H9 (cell line): ENCODE data around the gene NUBP1. TPM values are rescaled to one million over a fixed set of nuclear protein-coding genes. Genes with fewer than 3 reads are reported as not detected.

Experiments
- DNase-seq: peaks from one replicate; pipeline ENCODE4 v3.0.0-alpha.2; 2017
- H2AFZ ChIP-seq: one replicate; pipeline ENCODE4 v1.6.1; 2013; ENCODE audit warnings: mild to moderate bottlenecking, low read length, control low read depth, moderate library complexity
- H2AK5ac ChIP-seq: 2 replicates; pipeline ENCODE4 v1.6.1; 2013; ENCODE audit warnings: low read length, control low read depth, mixed read lengths; ENCODE audit not compliant: insufficient read length
- H2BK120ac ChIP-seq: one replicate; pipeline ENCODE4 v1.6.1; 2013; ENCODE audit warnings: low read depth, mild to moderate bottlenecking, low read length, control low read depth, inconsistent platforms; ENCODE audit not compliant: poor library complexity, severe bottlenecking
- H2BK12ac ChIP-seq: 2 replicates; pipeline ENCODE4 v1.6.1; 2013; ENCODE audit warnings: low read length, control low read depth, mixed read lengths, low read depth; ENCODE audit not compliant: insufficient read length
- H2BK15ac ChIP-seq: 2 replicates; pipeline ENCODE4 v1.6.1; 2013; ENCODE audit warnings: low read depth, low read length, control low read depth
- H2BK20ac ChIP-seq: one replicate; pipeline ENCODE4 v1.6.1; 2013; ENCODE audit warnings: low read depth, mild to moderate bottlenecking, low read length, control low read depth, inconsistent platforms; ENCODE audit not compliant: poor library complexity, severe bottlenecking
- H2BK5ac ChIP-seq: 2 replicates; pipeline ENCODE4 v1.6.1; 2013; ENCODE audit warnings: low read length, control low read depth, mixed read lengths; ENCODE audit not compliant: insufficient read length
- H3K14ac ChIP-seq: 2 replicates; pipeline ENCODE4 v1.6.1; 2013; ENCODE audit warnings: low read length, control low read depth; ENCODE audit not compliant: insufficient read depth
- H3K18ac ChIP-seq: 2 replicates; pipeline ENCODE4 v1.6.1; 2013; ENCODE audit warnings: low read depth, mild to moderate bottlenecking, mixed read lengths, low read length, control low read depth; ENCODE audit not compliant: insufficient read length
- H3K23ac ChIP-seq: 2 replicates; pipeline ENCODE4 v1.6.1; 2013; ENCODE audit warnings: low read length, control low read depth, mixed read lengths, low read depth; ENCODE audit not compliant: insufficient read length
- H3K23me2 ChIP-seq: 2 replicates; pipeline ENCODE4 v1.6.1; 2013; ENCODE audit warnings: low read depth, mild to moderate bottlenecking, mixed read lengths, low read length, control low read depth; ENCODE audit not compliant: insufficient read length, poor library complexity, severe bottlenecking
- H3K27ac ChIP-seq: 2 replicates; pipeline ENCODE4 v1.5.1; 2013; ENCODE audit warnings: low read length, control low read depth, mixed read lengths, low read depth; ENCODE audit not compliant: insufficient read length
- H3K27me3 ChIP-seq: 2 replicates; pipeline ENCODE4 v1.6.1; 2013; ENCODE audit warnings: low read length, control low read depth, inconsistent platforms; ENCODE audit not compliant: insufficient read depth
- H3K4ac ChIP-seq: 2 replicates; pipeline ENCODE4 v1.6.1; 2013; ENCODE audit warnings: low read depth, mild to moderate bottlenecking, control low read depth, inconsistent platforms, low read length, moderate library complexity
- H3K4me1 ChIP-seq: 2 replicates; pipeline ENCODE4 v1.6.1; 2013; ENCODE audit warnings: low read length, control low read depth, inconsistent platforms; ENCODE audit not compliant: insufficient read depth
- H3K4me2 ChIP-seq: 2 replicates; pipeline ENCODE4 v1.6.1; 2013; ENCODE audit warnings: low read length, control low read depth, mixed read lengths; ENCODE audit not compliant: insufficient read length, insufficient read depth
- H3K56ac ChIP-seq: 2 replicates; pipeline ENCODE4 v1.6.1; 2013; ENCODE audit warnings: low read depth, mild to moderate bottlenecking, mixed read lengths, low read length, control low read depth; ENCODE audit not compliant: insufficient read length
- H3K79me1 ChIP-seq: 2 replicates; pipeline ENCODE4 v1.6.1; 2013; ENCODE audit warnings: low read depth, mild to moderate bottlenecking, moderate library complexity, low read length, control low read depth, inconsistent platforms; ENCODE audit not compliant: insufficient read depth, poor library complexity, severe bottlenecking
- H3K79me2 ChIP-seq: 2 replicates; pipeline ENCODE4 v1.6.1; 2013; ENCODE audit warnings: low read length, control low read depth, inconsistent platforms; ENCODE audit not compliant: insufficient read depth
- H3K9ac ChIP-seq: 2 replicates; pipeline ENCODE4 v1.6.1; 2013; ENCODE audit warnings: low read length, control low read depth, mixed read lengths; ENCODE audit not compliant: insufficient read length; ENCODE audit errors: extremely low read depth
- H3K9me3 ChIP-seq: one replicate; pipeline ENCODE4 v1.6.1; 2013; ENCODE audit warnings: low read depth, low read length, inconsistent platforms; ENCODE audit not compliant: control insufficient read depth
- H3T11ph ChIP-seq: one replicate; pipeline ENCODE4 v1.6.1; 2013; ENCODE audit warnings: mild to moderate bottlenecking, low read length, control low read depth, inconsistent platforms
- H4K20me1 ChIP-seq: one replicate; pipeline ENCODE4 v1.6.1; 2013; ENCODE audit not compliant: control insufficient read depth, insufficient read length, insufficient read depth
- H4K5ac ChIP-seq: 2 replicates; pipeline ENCODE4 v1.6.1; 2013; ENCODE audit warnings: low read depth, mild to moderate bottlenecking, mixed read lengths, low read length, control low read depth; ENCODE audit not compliant: insufficient read length
- H4K8ac ChIP-seq: replicated peaks from 2 replicates; pipeline ENCODE4 v1.6.1; 2013; ENCODE audit warnings: low read length, control low read depth, mixed read lengths, low read depth; ENCODE audit not compliant: insufficient read length
- H4K91ac ChIP-seq: 2 replicates; pipeline ENCODE4 v1.6.1; 2013; ENCODE audit warnings: low read depth, mild to moderate bottlenecking, moderate library complexity, mixed read lengths, low read length, control low read depth; ENCODE audit not compliant: insufficient read length
- H3K27ac Mint-ChIP-seq, 3 experiments: 2 replicates in 2 of 3; 3 replicates in 1 of 3; pipeline ENCODE4 v1.8.0; 2020 to 2021; ENCODE audit warnings: mixed read lengths in 3 of 3, mild to moderate bottlenecking in 1 of 3, moderate library complexity in 1 of 3
- H3K27me3 Mint-ChIP-seq: 2 replicates; pipeline ENCODE4 v1.8.0; 2021; ENCODE audit warnings: low read depth, mild to moderate bottlenecking, moderate library complexity, mixed read lengths
- H3K36me3 Mint-ChIP-seq, 3 experiments: 2 replicates in 2 of 3; 3 replicates in 1 of 3; pipeline ENCODE4 v1.8.0; 2020 to 2021; ENCODE audit warnings: low read depth in 3 of 3, mixed read lengths in 3 of 3; ENCODE audit not compliant: insufficient read depth in 1 of 3
- H3K4me1 Mint-ChIP-seq, 2 experiments: 2 replicates each; pipeline ENCODE4 v1.8.0; 2020; ENCODE audit warnings: mixed read lengths in 2 of 2
- H3K4me3 Mint-ChIP-seq, 2 experiments: 2 replicates in 1 of 2; 3 replicates in 1 of 2; pipeline ENCODE4 v1.8.0; 2020 to 2021; ENCODE audit warnings: mild to moderate bottlenecking in 2 of 2, mixed read lengths in 2 of 2, moderate library complexity in 1 of 2
- H3K9me3 Mint-ChIP-seq, 2 experiments: 2 replicates in 1 of 2; 3 replicates in 1 of 2; pipeline ENCODE4 v1.8.0; 2020; ENCODE audit warnings: mild to moderate bottlenecking in 2 of 2, mixed read lengths in 2 of 2, moderate library complexity in 1 of 2
- WGBS: extraction: QIAGEN DNeasy Blood & Tissue Kit; methylation state at CpG from one replicate; pipeline ENCODE4 v1.1.7; 2013; ENCODE audit warnings: missing lambda C conversion rate, low lambda C conversion rate, mixed read lengths; ENCODE audit not compliant: insufficient read length; ENCODE audit errors: extremely low coverage; 5-methylcytosine and 5-hydroxymethylcytosine counted together
- total RNA-seq: library from RNA; stranded (reverse); gene quantifications from 2 replicates; pipeline ENCODE4 v1.2.1, GENCODE V29; 2021
- TF ChIP-seq, protein P1 (sequence below): fragments of 200-600 bp; sonication (generic); conservative IDR thresholded peaks from 3 replicates; pipeline ENCODE4 v1.8.0; 2021; ENCODE audit warnings: antibody characterized with exemption, mild to moderate bottlenecking

NUBP1 gene
- total RNA-seq, 1 experiment from 2014 or later = 36.5 TPM

DNA sequence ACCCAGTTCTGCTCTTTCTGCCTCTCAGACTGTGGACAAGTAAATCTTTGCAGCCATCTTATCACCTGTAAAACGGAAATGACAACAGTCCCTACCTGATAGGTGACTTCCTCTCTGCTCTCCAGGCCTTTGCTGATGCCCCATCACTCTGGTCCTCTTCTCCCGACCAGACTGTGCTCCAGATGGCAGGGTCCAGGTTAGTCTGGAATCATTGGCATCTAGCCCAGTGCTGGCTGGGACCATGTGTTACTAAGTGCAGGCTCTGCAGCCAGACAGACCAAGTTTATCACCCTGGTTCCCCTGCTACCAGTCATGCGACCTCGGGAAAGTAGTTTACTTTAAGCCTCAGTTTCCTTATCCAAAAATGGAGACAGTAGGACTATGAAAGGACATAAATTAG lies 1.8 kb upstream of the NUBP1 start:
- Histone ChIP-seq H3K79me2 (no peaks in the 10 kb centered on the region), H2BK20ac (no peak overlapping the region), H4K20me1 (no peaks in the 10 kb centered on the region), H3K23me2 (peaks cover 3% of the 10 kb centered on the region), H3K4me2 (no peak overlapping the region), H2BK15ac (no peak overlapping the region), H3K23ac (no peak overlapping the region), H2BK5ac (no peak overlapping the region), H3K4me1 (no peaks in the 10 kb centered on the region), H2AFZ (no peak overlapping the region), H2BK120ac (no peak overlapping the region), H3K14ac (no peak overlapping the region), H3K27ac (no peak overlapping the region), H3K18ac (no peak overlapping the region), H3K27me3 (no peaks in the 10 kb centered on the region), H2BK12ac (no peak overlapping the region), H3K79me1 (no peaks in the 10 kb centered on the region), H2AK5ac (no peak overlapping the region), H3K4ac (no peak overlapping the region), H4K91ac (no peak overlapping the region), H3K56ac (no peak overlapping the region), H3T11ph (no peak overlapping the region), H4K5ac (no peak overlapping the region), H3K9me3 (no peaks in the 10 kb centered on the region), H4K8ac (no peak overlapping the region), H3K9ac (no peak overlapping the region)
- TF ChIP-seq, protein P1, sequence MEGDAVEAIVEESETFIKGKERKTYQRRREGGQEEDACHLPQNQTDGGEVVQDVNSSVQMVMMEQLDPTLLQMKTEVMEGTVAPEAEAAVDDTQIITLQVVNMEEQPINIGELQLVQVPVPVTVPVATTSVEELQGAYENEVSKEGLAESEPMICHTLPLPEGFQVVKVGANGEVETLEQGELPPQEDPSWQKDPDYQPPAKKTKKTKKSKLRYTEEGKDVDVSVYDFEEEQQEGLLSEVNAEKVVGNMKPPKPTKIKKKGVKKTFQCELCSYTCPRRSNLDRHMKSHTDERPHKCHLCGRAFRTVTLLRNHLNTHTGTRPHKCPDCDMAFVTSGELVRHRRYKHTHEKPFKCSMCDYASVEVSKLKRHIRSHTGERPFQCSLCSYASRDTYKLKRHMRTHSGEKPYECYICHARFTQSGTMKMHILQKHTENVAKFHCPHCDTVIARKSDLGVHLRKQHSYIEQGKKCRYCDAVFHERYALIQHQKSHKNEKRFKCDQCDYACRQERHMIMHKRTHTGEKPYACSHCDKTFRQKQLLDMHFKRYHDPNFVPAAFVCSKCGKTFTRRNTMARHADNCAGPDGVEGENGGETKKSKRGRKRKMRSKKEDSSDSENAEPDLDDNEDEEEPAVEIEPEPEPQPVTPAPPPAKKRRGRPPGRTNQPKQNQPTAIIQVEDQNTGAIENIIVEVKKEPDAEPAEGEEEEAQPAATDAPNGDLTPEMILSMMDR = no peak
- WGBS = no CpG with 5 or more reads among the region's 4 CpGs
- Mint-ChIP-seq H3K36me3 (peaks cover 0 to 10% (median 0%) of the 10 kb centered on the region in 3 experiments; a peak in 3 of 7 replicates), H3K4me1 (peaks cover 14 to 16% of the 10 kb centered on the region in 2 experiments), H3K9me3 (no peaks in the 10 kb centered on the region; a peak in 1 of 5 replicates), H3K4me3 (no peak overlapping the region; a peak in 1 of 5 replicates), H3K27me3 (no peaks in the 10 kb centered on the region), H3K27ac (peak overlapping the region in 1 of 3 experiments; percentile 83; a peak in 1 of 7 replicates)
- no peak for DNase-seq
